Measurements from ENCODE around the gene VWA2. TPM values are rescaled to one million over a fixed set of nuclear protein-coding genes. Genes with fewer than 3 reads are reported as not detected.

VWA2 gene
- total RNA-seq, 1 donor from 2014 or later = not detected

DNA sequence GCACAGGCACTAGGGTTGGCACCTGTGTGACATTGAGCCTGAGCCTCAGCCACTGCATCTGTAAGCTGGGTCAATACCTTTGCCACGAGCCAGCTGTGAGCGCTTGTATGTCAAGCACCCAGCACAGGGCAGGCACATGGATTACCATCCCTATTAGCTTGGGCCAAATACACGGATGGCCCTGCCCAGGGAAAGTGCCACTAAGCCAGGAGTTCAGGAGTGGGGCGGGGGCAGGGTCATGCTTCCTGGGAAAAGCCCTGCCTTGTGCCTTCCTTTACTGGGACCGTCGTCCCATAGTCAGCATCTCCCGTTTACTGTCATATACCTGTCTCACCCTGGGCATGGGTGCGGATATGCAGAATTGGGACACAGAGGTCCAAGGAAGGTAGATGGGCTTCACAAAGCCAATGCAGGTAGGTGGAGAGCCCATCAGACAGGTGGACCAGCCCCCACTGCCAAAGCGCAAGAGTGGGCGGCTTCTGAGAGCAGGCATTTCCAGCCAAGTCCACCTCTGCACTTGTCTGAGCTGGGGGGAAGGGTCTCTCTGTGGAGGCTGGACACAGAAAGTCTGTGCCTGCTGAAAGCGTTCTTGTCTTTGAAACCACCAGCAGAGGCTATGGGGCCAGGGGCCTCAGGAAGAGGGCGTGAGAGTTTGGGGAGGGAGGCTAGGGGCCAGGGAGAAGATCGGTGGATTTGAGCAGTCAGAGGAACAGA lies 72.6 kb downstream of the VWA2 start:
- Histone ChIP-seq H3K27me3 (no peaks in the 10 kb centered on the region), H3K4me1 (peaks cover 0 to 8% of the 10 kb centered on the region in 2 donors), H3K9me3 (no peaks in the 10 kb centered on the region), H3K36me3 (peaks cover 0 to 15% of the 10 kb centered on the region in 2 donors), H3K27ac (no peak overlapping the region), H3K4me3 (no peak overlapping the region)
- peak in 1 of 2 donors; percentile 53 for DNase-seq (ENCODE audit: low spot score in 2 of 2)
- intact Hi-C loops (cut with DNase I) = no loop called here
- TF ChIP-seq, protein P1, sequence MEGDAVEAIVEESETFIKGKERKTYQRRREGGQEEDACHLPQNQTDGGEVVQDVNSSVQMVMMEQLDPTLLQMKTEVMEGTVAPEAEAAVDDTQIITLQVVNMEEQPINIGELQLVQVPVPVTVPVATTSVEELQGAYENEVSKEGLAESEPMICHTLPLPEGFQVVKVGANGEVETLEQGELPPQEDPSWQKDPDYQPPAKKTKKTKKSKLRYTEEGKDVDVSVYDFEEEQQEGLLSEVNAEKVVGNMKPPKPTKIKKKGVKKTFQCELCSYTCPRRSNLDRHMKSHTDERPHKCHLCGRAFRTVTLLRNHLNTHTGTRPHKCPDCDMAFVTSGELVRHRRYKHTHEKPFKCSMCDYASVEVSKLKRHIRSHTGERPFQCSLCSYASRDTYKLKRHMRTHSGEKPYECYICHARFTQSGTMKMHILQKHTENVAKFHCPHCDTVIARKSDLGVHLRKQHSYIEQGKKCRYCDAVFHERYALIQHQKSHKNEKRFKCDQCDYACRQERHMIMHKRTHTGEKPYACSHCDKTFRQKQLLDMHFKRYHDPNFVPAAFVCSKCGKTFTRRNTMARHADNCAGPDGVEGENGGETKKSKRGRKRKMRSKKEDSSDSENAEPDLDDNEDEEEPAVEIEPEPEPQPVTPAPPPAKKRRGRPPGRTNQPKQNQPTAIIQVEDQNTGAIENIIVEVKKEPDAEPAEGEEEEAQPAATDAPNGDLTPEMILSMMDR (IDR thresholded peaks at IDR 0.05) = no peak

DNA sequence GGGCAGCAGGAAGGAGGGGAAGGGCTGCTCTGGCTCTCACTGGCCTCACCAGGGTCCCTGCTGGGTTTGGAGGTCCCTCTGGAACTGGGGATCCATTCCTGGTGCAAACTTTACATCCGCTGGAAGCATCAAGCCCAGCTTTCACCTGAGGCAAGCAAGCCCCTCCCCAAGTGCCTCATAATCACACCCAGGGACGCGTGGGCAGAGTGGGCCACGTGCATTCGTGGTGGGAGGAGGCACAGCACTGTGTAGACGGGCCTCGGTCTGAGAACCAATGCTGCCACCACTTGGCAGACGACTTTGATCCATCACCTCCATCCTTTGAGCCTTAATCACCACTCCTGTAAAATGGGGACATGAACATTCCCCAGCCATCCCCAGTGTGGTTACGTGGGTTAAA lies 74.1 kb downstream of the VWA2 start:
- DNase-seq (ENCODE audit: low spot score in 2 of 2) = peak in 1 of 2 donors; percentile 40
- intact Hi-C loops (cut with DNase I) = no loop called here
- TF ChIP-seq, protein P1 (IDR thresholded peaks at IDR 0.05) = no peak
- Histone ChIP-seq H3K4me3 (no peak overlapping the region), H3K27ac (no peak overlapping the region), H3K27me3 (no peaks in the 10 kb centered on the region), H3K9me3 (no peaks in the 10 kb centered on the region), H3K36me3 (peaks cover 0 to 15% of the 10 kb centered on the region in 2 donors), H3K4me1 (peaks cover 0 to 4% of the 10 kb centered on the region in 2 donors)

DNA sequence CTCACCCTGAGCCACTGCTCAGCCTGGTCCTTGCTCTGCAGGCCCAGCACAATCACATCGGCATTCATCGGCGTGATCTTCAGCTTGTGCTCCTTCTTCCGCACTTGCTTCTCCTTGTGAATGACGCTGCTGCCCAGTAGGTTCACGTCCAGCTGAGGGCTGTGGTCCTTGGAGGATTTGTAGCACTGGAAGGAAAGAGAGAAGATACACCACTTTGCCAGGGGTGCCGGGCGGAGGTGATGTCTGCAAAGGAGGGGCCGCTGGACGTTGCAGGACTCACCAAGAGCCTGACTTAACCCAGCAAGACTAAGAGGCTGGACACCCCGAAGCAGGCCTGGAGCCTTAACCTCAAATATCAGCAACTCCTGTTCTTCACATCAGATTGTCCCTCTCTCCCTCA lies 74.8 kb downstream of the VWA2 start:
- Histone ChIP-seq H3K36me3 (peaks cover 0 to 15% of the 10 kb centered on the region in 2 donors), H3K4me3 (no peak overlapping the region), H3K27ac (no peak overlapping the region), H3K27me3 (no peaks in the 10 kb centered on the region), H3K9me3 (no peaks in the 10 kb centered on the region), H3K4me1 (peaks cover 0 to under 1% of the 10 kb centered on the region in 2 donors)
- intact Hi-C loops (cut with DNase I) = no loop called here
- peak in 1 of 2 donors; percentile 35 for DNase-seq (ENCODE audit: low spot score in 2 of 2)
- TF ChIP-seq, protein P1 (IDR thresholded peaks at IDR 0.05) = no peak

DNA sequence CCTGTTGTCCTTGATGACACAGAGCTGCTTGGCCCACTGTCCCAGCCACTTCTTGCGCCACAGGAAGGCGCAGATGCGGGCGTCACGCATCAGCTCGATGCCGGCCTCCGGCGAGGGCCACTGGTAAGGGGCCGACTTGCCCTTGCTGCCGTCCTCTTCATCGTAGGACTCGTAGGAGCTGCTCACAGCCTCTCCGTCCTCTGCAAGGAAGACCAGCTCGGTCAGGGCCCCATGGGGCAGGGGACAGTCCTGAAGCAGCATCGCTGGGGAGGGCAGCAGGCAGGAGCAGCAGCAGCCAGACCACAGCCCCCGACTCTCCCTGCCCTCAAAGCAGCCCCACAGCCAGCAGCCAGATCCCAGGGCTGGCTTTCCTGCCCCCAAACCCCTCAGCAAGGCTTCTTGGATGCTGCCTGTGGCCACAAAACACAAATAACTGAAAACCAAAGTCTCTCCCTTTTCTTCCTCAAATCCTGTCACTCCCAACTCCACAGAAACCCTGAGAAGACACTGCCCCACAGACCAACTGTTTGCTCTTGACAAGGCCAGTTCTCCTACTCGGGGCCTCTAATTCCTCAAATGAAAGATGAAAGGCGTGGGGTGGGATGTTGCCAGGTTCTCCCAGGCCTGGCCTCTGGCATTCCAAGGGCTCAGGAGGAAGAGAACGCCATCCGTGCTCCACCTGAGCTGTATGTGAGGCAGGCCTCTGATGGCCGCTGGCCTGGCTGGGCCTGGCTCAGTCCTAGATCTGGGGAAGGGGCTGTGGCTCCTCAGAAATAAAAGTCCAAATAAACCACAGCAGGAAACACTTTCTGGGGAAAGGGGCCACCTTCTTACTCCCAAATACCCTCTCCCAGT lies 76.7 kb downstream of the VWA2 start:
- H3K27ac ChIP-seq = no peak overlapping the region
- peak in 1 of 2 donors; percentile 53 for DNase-seq (ENCODE audit: low spot score in 2 of 2)
- TF ChIP-seq, protein P1 (IDR thresholded peaks at IDR 0.05) = no peak
- H3K9me3 ChIP-seq = no peaks in the 10 kb centered on the region
- peaks cover 0 to 15% of the 10 kb centered on the region in 2 donors for H3K36me3 ChIP-seq
- intact Hi-C loops (cut with DNase I) = no loop called here
- H3K4me1 ChIP-seq = no peaks in the 10 kb centered on the region
- no peaks in the 10 kb centered on the region for H3K27me3 ChIP-seq
- H3K4me3 ChIP-seq = no peak overlapping the region

DNA sequence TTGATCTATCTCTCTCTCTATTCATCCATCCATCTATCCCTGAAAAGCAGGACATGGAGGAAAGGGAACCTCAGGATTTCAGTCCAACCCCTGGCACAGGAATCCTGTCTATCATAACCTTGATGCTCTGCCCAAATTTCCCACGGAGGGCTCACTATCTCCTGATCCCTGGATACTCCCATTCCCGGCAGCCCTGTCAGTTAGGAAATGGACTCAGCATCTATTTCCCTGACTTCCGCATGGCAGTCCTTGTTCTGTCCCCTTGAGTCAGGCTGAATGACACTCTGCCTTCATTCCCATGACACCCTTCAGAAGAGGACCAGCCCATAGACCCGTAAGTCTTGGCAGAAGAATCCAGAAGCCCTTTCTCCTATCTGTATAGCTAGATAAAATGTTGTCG lies 77.7 kb downstream of the VWA2 start:
- no peak overlapping the region for H3K4me3 ChIP-seq

More for the DNA sequence above, 77.7 kb downstream of the VWA2 start:
- Histone ChIP-seq H3K27ac (no peak overlapping the region), H3K27me3 (no peaks in the 10 kb centered on the region), H3K4me1 (no peaks in the 10 kb centered on the region), H3K9me3 (no peaks in the 10 kb centered on the region), H3K36me3 (peaks cover 0 to 18% of the 10 kb centered on the region in 2 donors)
- DNase-seq (ENCODE audit: low spot score in 2 of 2) = no peak
- TF ChIP-seq, protein P1 (IDR thresholded peaks at IDR 0.05) = no peak
- intact Hi-C loops (cut with DNase I) = no loop called here
